ENCODE measurements around the gene CDKN3.
"Not testable (repeated sequence)": the region's sequence is repeated elsewhere in the genome, so short reads cannot be mapped to it uniquely, and the experiment has no call there.

DNA sequence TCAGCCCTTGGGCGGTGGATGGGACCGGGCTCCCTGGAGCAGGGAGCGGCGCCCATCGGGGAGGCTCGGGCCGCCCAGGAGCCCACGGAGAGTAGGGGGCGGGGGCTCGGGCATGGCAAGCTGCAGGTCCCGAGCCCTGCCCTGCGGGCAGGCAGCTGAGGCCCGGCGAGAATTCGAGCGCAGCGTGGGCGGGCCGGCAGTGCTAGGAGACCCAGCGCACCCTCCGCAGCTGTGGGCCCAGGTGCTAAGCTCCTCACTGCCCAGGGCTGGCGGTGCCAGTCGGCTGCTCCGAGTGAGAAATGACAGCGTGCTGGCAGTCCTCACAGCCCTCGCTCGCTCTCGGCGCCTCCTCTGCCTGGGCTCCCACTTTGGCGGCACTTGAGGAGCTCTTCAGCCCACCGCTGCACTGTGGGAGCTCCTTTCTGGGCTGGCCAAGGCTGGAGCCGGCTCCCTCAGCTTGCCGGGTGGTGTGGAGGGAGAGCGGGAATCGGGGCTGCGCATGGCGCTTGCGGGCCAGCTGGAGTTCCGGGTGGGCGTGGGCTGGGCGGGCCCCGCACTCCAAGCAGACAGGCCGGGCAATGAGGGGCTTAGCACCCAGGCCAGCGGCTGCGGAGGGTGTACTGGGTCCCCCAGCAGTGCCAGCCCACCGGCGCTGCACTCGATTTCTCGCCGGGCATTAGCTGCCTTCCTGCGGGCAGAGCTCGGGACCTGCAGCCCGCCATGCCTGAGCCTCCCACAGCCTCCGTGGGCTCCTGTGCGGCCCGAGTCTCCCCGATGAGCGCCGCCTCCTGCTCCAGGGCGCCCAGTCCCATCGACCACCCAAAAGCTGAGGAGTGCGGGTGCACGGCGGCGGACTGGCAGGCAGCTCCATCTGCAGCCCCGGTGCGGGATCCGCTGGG is 3.6 kb upstream of the CDKN3 start:
- TF ChIP-seq, protein P1, sequence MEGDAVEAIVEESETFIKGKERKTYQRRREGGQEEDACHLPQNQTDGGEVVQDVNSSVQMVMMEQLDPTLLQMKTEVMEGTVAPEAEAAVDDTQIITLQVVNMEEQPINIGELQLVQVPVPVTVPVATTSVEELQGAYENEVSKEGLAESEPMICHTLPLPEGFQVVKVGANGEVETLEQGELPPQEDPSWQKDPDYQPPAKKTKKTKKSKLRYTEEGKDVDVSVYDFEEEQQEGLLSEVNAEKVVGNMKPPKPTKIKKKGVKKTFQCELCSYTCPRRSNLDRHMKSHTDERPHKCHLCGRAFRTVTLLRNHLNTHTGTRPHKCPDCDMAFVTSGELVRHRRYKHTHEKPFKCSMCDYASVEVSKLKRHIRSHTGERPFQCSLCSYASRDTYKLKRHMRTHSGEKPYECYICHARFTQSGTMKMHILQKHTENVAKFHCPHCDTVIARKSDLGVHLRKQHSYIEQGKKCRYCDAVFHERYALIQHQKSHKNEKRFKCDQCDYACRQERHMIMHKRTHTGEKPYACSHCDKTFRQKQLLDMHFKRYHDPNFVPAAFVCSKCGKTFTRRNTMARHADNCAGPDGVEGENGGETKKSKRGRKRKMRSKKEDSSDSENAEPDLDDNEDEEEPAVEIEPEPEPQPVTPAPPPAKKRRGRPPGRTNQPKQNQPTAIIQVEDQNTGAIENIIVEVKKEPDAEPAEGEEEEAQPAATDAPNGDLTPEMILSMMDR (IDR thresholded peaks at IDR 0.05), result not testable (repeated sequence)
- TF ChIP-seq POLR2A (IDR thresholded peaks at IDR 0.05), result not testable (repeated sequence)
